WTC11 (cell line): ENCODE results near the gene COL19A1.

Experiments used
- CTCF ChIP-seq: fragments of 200-600 bp; IDR thresholded peaks from 2 replicates; pipeline ENCODE4 v1.8.0; 2022; ENCODE audit warnings: antibody characterized with exemption
- ZNF416 ChIP-seq: fragments of 250-450 bp; sonication (Bioruptor Pico); IDR thresholded peaks from 2 replicates; pipeline ENCODE4 v1.9.0; 2021; ENCODE audit warnings: mild to moderate bottlenecking, inconsistent platforms

- no peak for TF ChIP-seq CTCF
- TF ChIP-seq ZNF416 (CRISPR knock-in tag): no peak
Measured at GRCh38 chr6:70133246-70133645, 266.9 kb downstream of the COL19A1 start.
